GM21423 (cell line): ENCODE measurements around the gene KIF3B.

Experiments used
- ATAC-seq: cut with Tn5 transposase; IDR thresholded peaks from one replicate; pipeline ENCODE4 v1.9.1; 2021; ENCODE audit warnings: mild to moderate bottlenecking, moderate library complexity; ENCODE audit not compliant: unreplicated experiment

Gene KIF3B

DNA sequence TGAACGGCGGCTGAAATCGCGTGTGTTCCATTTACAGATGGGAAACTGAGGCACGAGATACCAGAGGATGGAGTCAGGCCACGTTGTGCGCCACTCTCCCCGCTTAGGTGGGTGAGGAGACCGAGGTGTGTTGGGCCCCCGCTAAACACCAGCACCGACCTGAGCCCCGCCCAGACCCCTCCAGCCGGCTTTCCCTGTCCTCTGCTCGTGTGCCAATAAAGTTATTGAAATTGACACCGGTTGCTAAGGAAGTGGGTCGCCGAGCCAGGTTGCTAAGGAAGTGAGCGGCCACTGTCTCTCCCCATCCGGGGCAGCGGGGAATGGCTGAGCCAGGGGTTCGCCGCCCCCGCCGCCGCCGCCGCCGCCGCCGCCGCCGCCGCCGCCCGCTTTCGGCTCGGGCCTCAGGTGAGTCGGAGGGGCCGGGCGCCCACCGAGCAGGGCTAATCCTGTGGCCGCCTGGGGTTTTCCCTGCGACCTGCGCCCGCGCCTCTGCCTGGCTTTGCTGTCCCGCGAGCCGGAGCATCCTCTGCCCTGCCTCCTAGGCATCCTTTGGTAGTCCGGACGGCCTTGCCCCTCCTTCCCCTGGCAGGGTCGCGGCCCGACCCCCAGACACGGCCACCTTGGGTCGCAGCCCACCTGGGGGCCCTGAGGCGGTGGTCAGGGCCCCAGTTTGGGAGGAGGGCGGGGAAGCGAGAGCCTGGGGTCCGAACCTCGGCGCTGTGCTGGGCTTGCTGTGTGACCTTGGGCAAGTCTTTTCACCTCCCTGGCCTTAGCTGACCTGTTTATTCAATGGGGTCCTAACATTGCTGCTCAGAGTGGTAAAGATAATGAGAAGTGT is at the start of gene KIF3B:
KIF3B (plus strand) TSS at position 291 of the 838 bp plus-strand sequence. CDS start 32,127 bp downstream, outside the sequence.
- ATAC-seq: peak; percentile 73

- no peak for ATAC-seq
Observed at GRCh38 chr20:32227744-32228688, 49.4 kb upstream of the KIF3B start.

DNA sequence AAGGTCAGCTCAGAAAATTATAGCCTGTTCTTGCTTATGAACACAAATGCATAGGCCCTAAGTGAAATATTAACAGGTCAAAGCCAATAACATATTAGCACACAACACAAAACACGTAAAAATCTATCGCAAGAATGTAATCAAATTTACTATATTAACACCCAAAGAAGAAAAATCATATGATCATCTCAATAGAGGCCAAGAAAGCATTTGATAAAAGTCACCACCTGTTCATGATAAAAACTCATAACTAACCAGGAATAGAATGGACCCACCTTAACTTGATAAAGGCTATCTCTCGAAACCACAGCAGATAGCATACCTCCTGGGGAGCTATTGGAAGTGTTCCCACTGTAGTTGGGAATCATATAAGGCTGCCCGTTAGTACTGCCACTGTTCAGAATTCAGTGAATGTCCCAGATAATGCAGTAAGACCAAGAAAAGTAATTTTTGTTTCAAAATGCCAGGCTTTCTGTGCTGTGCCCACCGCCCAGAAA is 48.2 kb upstream of the KIF3B start:
- ATAC-seq: no peak

DNA sequence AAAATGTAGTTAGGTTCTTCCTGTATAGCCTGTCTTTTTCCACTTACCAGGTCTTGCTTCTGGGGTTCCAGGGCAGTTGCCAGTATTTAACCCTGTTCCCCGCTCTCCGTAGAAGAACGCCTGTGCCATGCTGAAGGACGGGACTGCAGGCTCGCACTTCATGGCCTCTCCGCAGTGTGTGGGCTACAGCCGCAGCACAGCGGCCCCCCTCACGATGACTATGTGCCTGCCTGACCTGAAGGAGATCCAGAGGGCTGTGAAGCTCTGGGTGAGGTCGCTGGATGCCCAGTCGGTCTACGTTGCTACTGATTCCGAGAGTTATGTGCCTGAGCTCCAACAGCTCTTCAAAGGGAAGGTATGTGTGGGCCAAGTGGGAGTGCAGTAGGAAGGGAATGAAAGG is 46.7 kb upstream of the KIF3B start:
- no peak for ATAC-seq

- no peak for ATAC-seq
Observed at GRCh38 chr20:32231245-32231644, 46.2 kb upstream of the KIF3B start.

GRCh38 chr20:32231847-32232246 is 45.6 kb upstream of the KIF3B start:
- ATAC-seq: no peak

- ATAC-seq: no peak
Observed at GRCh38 chr20:32232326-32232886, 45.0 kb upstream of the KIF3B start.

GRCh38 chr20:32233286-32233685 is 44.2 kb upstream of the KIF3B start:
- no peak for ATAC-seq

DNA sequence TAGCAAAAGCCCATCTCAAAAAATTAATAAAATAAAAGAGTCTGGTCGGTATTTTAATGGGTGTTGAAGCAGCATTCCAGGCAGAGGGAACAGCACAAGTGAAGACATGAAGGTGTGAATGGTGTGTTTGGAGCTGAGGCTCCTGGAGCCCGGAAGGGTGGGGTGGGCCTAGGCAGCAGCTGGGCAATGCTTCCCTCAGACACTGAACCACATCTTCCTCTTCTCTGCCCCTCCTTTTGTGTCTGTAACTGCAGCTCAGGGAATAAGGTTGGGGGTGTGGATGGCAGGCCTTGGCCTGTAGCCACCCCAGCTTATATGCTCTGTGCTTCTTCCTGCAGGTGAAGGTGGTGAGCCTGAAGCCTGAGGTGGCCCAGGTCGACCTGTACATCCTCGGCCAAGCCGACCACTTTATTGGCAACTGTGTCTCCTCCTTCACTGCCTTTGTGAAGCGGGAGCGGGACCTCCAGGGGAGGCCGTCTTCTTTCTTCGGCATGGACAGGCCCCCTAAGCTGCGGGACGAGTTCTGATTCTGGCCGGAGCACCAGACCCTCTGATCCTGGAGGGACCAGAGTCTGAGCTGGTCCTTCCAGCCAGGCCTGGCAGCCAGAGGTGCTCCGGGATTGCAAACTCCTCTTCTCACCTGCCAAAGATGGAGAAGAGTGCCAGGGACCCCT is 43.2 kb upstream of the KIF3B start:
- no peak for ATAC-seq

- ATAC-seq: no peak
Observed at GRCh38 chr20:32235331-32236047, 42.0 kb upstream of the KIF3B start.

- no peak for ATAC-seq
Observed at GRCh38 chr20:32236048-32236533, 41.4 kb upstream of the KIF3B start.

GRCh38 chr20:32236819-32237218 is 40.6 kb upstream of the KIF3B start:
- ATAC-seq: no peak

GRCh38 chr20:32237419-32237818 is 40.0 kb upstream of the KIF3B start:
- ATAC-seq: no peak

- ATAC-seq: no peak
Observed at GRCh38 chr20:32238483-32239425, 38.7 kb upstream of the KIF3B start.

GRCh38 chr20:32240205-32240604 is 37.2 kb upstream of the KIF3B start:
- no peak for ATAC-seq

GRCh38 chr20:32241807-32242206 is 35.6 kb upstream of the KIF3B start:
- no peak for ATAC-seq

DNA sequence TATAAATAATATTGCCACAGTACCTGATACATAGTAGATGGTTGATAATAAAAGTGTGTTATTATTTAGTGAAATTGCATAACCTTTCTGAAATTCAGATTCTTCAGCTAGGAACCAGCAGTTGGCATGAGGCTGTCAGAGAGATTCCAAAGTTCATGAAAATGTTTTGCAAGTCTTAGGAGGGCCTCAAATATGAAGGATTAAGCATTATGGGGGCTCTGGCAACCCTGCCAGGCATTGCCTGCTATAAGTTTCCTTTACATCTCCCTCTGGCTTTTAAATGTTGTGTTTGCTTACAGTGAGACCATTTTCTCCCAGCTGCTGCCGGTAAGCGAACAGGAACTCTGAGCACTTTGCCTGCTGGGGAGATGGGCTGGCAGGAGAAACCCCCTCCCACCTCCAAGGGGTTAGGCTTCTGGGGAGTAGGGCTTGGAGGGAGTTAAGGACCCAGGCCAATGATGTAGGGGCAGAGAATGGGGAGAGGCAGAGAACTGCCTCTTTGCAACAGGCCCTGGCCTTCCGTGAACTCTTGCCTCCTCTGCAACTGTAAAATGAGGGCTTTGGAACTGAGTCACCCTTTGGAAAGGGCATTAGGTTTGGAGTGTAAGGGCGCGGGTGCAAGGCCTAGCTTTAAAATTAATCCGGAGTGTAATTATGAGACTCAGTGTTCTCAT is 33.2 kb upstream of the KIF3B start:
- no peak for ATAC-seq

- no peak for ATAC-seq
Observed at GRCh38 chr20:32244959-32245358, 32.5 kb upstream of the KIF3B start.
